SU-DHL-6 (cell line): ENCODE data around the gene EXD2.

Experiments
- CTCF ChIP-seq: fragments of 200-600 bp; sonication (generic); IDR thresholded peaks from one replicate; pipeline ENCODE4 v1.5.1; 2017; ENCODE audit warnings: antibody characterized with exemption, mild to moderate bottlenecking, low read length, moderate library complexity; ENCODE audit not compliant: insufficient read depth, poor library complexity, severe bottlenecking
- EZH2phosphoT487 ChIP-seq: fragments of 200-600 bp; sonication (generic), shearing (Covaris generic); conservative IDR thresholded peaks from 2 replicates; pipeline ENCODE4 v1.6.1; 2018; ENCODE audit warnings: mild to moderate bottlenecking, antibody characterized with exemption, low read length, moderate library complexity, mixed read lengths

GRCh38 chr14:69214393-69214792 is 23.1 kb downstream of the EXD2 start:
- TF ChIP-seq CTCF (no peak), EZH2phosphoT487 (no peak)
